Parathyroid adenoma (tissue), 2 donors: ENCODE data around the gene BCL7B.
"Not testable (repeated sequence)": the region's sequence is repeated elsewhere in the genome, so short reads cannot be mapped to it uniquely, and the experiment has no call there.

Experiments
- H2AFZ ChIP-seq: fragments of 300-600 bp; sonication (generic); one replicate; pipeline ENCODE4 v1.7.0; 2017; ENCODE audit warnings: antibody characterized with exemption, mild to moderate bottlenecking
- H3K27ac ChIP-seq: fragments of 300-600 bp; sonication (generic); one replicate; pipeline ENCODE4 v1.7.0; 2017
- H3K27me3 ChIP-seq: fragments of 300-600 bp; sonication (generic); one replicate; pipeline ENCODE4 v1.7.0; 2017; ENCODE audit warnings: low read length; ENCODE audit not compliant: control insufficient read depth, insufficient read depth
- H3K36me3 ChIP-seq: fragments of 300-600 bp; sonication (generic); one replicate; pipeline ENCODE4 v1.7.0; 2017; ENCODE audit warnings: low read length; ENCODE audit not compliant: control insufficient read depth, insufficient read depth
- H3K4me1 ChIP-seq: fragments of 300-600 bp; sonication (generic); one replicate; pipeline ENCODE4 v1.7.0; 2017; ENCODE audit warnings: control low read depth
- H3K4me2 ChIP-seq: fragments of 300-600 bp; sonication (generic); one replicate; pipeline ENCODE4 v1.7.0; 2017; ENCODE audit warnings: low read length
- H3K4me3 ChIP-seq: fragments of 300-600 bp; sonication (generic); one replicate; pipeline ENCODE4 v1.7.0; 2017; ENCODE audit warnings: low read depth, low read length
- H3K79me2 ChIP-seq: fragments of 300-600 bp; sonication (generic); one replicate; pipeline ENCODE4 v1.7.0; 2017; ENCODE audit warnings: control low read depth
- H3K9ac ChIP-seq: fragments of 300-600 bp; sonication (generic); one replicate; pipeline ENCODE4 v1.7.0; 2017; ENCODE audit warnings: mild to moderate bottlenecking
- H3K9me3 ChIP-seq: fragments of 300-600 bp; sonication (generic); one replicate; pipeline ENCODE4 v1.7.0; 2017; ENCODE audit warnings: low read length; ENCODE audit not compliant: control insufficient read depth
- TF ChIP-seq, protein P1 (sequence below): fragments of 300-600 bp; sonication (generic); IDR thresholded peaks from one replicate; pipeline ENCODE4 v1.7.0; 2017; ENCODE audit warnings: antibody characterized with exemption, mild to moderate bottlenecking
- donor health status: primary hyperparathyroidism.

The BCL7B gene

DNA sequence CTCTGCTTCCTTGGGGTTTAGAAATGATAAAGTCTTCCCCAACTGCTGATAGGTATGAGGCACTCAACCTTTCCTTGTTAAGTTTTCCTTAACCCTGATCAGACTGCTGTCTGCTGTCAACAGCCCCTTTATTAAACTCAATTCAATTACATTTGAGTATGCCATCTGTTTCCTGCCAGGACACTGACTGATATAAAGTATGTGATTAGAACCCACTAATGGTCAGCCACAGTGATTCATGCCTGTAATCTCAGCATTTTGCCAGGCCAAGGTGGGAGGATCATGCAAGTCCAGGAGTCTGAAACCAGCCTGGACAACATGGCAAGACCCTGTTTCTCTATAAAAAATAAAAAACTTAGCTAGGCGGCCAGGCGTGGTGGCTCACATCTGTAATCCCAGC, 53.5 kb downstream of the BCL7B start:
- no peaks in the 10 kb centered on the region for H3K9me3 ChIP-seq

DNA sequence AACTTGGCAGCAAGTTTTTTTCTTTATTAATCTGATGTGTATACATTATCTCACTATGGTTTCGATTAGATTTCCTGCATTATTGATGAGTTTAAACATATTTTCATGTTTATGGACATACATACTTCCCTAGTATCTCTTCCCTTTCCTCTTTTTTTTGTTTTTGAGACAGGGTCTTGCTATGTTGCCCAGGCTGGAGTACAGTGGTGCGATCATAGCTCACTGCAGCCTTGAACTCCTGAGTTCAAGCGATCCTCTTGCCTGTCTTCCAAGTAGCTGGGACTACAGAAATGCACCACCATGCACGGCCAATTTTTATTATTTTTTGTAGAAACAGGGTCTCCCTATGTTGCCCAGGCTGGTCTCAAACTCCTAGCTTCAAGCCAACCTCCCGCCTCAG, 54.3 kb downstream of the BCL7B start:
- Histone ChIP-seq H3K4me1 (no peaks in the 10 kb centered on the region), H3K27me3 (no peaks in the 10 kb centered on the region), H3K9me3 (no peaks in the 10 kb centered on the region), H3K4me3 (no peak overlapping the region), H3K27ac (no peak overlapping the region), H3K4me2 (no peak overlapping the region), H3K79me2 (peaks cover 62% of the 10 kb centered on the region), H3K36me3 (no peaks in the 10 kb centered on the region), H2AFZ (no peak overlapping the region), H3K9ac (no peak overlapping the region)
- TF ChIP-seq, protein P1, sequence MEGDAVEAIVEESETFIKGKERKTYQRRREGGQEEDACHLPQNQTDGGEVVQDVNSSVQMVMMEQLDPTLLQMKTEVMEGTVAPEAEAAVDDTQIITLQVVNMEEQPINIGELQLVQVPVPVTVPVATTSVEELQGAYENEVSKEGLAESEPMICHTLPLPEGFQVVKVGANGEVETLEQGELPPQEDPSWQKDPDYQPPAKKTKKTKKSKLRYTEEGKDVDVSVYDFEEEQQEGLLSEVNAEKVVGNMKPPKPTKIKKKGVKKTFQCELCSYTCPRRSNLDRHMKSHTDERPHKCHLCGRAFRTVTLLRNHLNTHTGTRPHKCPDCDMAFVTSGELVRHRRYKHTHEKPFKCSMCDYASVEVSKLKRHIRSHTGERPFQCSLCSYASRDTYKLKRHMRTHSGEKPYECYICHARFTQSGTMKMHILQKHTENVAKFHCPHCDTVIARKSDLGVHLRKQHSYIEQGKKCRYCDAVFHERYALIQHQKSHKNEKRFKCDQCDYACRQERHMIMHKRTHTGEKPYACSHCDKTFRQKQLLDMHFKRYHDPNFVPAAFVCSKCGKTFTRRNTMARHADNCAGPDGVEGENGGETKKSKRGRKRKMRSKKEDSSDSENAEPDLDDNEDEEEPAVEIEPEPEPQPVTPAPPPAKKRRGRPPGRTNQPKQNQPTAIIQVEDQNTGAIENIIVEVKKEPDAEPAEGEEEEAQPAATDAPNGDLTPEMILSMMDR, result no peak

More for the DNA sequence above, 53.5 kb downstream of the BCL7B start:
- Histone ChIP-seq H3K36me3 (no peaks in the 10 kb centered on the region), H3K27ac (no peak overlapping the region), H3K4me3 (no peak overlapping the region), H3K4me1 (no peaks in the 10 kb centered on the region), H3K79me2 (peaks cover 69% of the 10 kb centered on the region), H3K4me2 (no peak overlapping the region), H3K9ac (no peak overlapping the region), H2AFZ (no peak overlapping the region), H3K27me3 (no peaks in the 10 kb centered on the region)
- TF ChIP-seq, protein P1, result no peak

DNA sequence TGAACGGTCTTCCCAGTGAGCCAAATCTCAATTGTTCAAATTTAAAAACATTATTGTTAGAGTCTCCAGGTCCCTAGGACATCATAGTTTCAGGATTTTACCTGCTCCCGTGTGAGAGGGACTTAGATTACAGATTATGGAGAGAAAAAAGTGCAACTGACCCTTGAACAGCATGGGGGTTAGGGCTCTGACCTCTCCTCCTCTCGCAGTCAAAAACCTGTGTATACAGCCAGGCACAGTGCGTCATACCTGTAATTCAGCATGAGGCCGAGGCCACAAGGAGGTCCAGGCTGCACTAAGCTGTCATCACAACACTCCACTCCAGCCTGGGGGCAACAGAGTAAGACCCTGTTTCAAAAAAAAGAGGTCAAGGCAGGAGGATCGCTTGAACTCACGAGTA, 60.9 kb downstream of the BCL7B start:
- peaks cover 20% of the 10 kb centered on the region for H3K79me2 ChIP-seq
- H3K27ac ChIP-seq, result no peak overlapping the region
- H3K4me1 ChIP-seq, result no peaks in the 10 kb centered on the region
- H2AFZ ChIP-seq, result no peak overlapping the region
- no peak overlapping the region for H3K9ac ChIP-seq
- no peaks in the 10 kb centered on the region for H3K27me3 ChIP-seq
- TF ChIP-seq, protein P1, result no peak
- H3K36me3 ChIP-seq, result no peaks in the 10 kb centered on the region
- H3K9me3 ChIP-seq, result no peaks in the 10 kb centered on the region
- no peak overlapping the region for H3K4me2 ChIP-seq
- H3K4me3 ChIP-seq, result no peak overlapping the region

DNA sequence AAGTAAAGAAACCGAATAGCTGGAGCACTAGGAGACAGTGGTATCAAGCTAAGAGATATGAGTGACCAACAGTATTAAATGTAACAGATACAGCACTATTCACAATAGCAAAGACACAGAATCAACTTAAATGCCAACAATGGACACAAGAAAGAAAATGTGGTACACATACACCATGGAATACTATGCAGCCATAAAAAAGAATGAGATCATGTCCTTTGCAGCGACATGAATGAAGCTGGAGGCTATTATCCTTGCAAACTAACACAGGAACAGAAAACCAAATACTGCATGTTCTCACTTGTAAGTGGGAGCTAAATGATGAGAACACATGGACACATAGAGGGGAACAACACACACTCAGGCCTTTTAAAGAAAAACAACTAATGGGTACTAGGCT, 62.0 kb downstream of the BCL7B start:
- H3K79me2 ChIP-seq, result peaks cover 11% of the 10 kb centered on the region
- not testable (repeated sequence) for H3K36me3 ChIP-seq, H3K9ac ChIP-seq

DNA sequence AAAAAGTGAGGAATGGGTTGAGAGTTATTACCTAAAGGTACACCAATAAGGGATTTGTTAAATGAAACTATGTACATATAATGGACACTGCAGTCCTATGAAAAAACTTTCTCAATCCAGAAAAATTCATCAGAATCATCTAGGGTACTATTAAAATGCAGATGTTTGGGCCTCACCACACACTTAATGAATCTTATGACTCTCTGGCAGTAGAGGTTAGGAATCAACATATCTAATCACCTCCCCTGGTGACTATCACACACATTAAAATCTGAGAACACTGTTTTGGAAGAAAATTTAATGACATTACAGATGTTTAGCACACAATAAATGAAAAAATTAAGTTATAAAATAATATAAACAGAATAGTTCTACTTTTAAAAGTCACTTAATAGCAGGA, 67.5 kb downstream of the BCL7B start:
- Histone ChIP-seq H3K9ac (no peak overlapping the region), H3K36me3 (no peaks in the 10 kb centered on the region), H3K79me2 (peaks cover 8% of the 10 kb centered on the region), H2AFZ (no peak overlapping the region), H3K27ac (no peak overlapping the region), H3K9me3 (no peaks in the 10 kb centered on the region), H3K4me3 (no peak overlapping the region), H3K4me2 (no peak overlapping the region), H3K27me3 (no peaks in the 10 kb centered on the region), H3K4me1 (peaks cover 8% of the 10 kb centered on the region)
- TF ChIP-seq, protein P1, result no peak

More for the DNA sequence above, 62.0 kb downstream of the BCL7B start:
- H3K4me2 ChIP-seq, H2AFZ ChIP-seq, H3K27ac ChIP-seq, H3K4me1 ChIP-seq, H3K4me3 ChIP-seq, H3K9me3 ChIP-seq, H3K27me3 ChIP-seq: not testable (repeated sequence)
